NCI-H510A (cell line): ENCODE results near the gene SCFD2.
"Not testable (repeated sequence)": the region's sequence is repeated elsewhere in the genome, so short reads cannot be mapped to it uniquely, and the experiment has no call there.

Experiments used
- DNase-seq: peaks from one replicate; lab custom pipeline; 2025; lab: John Stamatoyannopoulos, UW

SCFD2 gene

GRCh38 chr4:53237811-53238210, 128.1 kb downstream of the SCFD2 start:
- not testable (repeated sequence) for DNase-seq

GRCh38 chr4:53236624-53237023, 129.2 kb downstream of the SCFD2 start:
- DNase-seq = not testable (repeated sequence)

- DNase-seq = no peak
Measured at GRCh38 chr4:53235547-53235946, 130.3 kb downstream of the SCFD2 start.

GRCh38 chr4:53234669-53235068, 131.2 kb downstream of the SCFD2 start:
- no peak for DNase-seq

- DNase-seq = no peak
Measured at GRCh38 chr4:53234111-53234510, 131.8 kb downstream of the SCFD2 start.

- DNase-seq = no peak
Measured at GRCh38 chr4:53233114-53233795, 132.6 kb downstream of the SCFD2 start.

- DNase-seq = no peak
Measured at GRCh38 chr4:53232371-53232770, 133.5 kb downstream of the SCFD2 start.

GRCh38 chr4:53228036-53228435, 137.8 kb downstream of the SCFD2 start:
- no peak for DNase-seq

GRCh38 chr4:53227451-53227850, 138.4 kb downstream of the SCFD2 start:
- no peak for DNase-seq

GRCh38 chr4:53221832-53222480, 143.9 kb downstream of the SCFD2 start:
- no peak for DNase-seq

GRCh38 chr4:53219148-53219547, 146.7 kb downstream of the SCFD2 start:
- not testable (repeated sequence) for DNase-seq

- DNase-seq = no peak
Measured at GRCh38 chr4:53208753-53209152, 157.1 kb downstream of the SCFD2 start.

- no peak for DNase-seq
Measured at GRCh38 chr4:53205970-53206369, 159.9 kb downstream of the SCFD2 start.

GRCh38 chr4:53199356-53199755, 166.5 kb downstream of the SCFD2 start:
- no peak for DNase-seq

GRCh38 chr4:53197772-53198142, 168.1 kb downstream of the SCFD2 start:
- DNase-seq = no peak

- peak; percentile 10 for DNase-seq
Measured at GRCh38 chr4:53196882-53197771, 168.7 kb downstream of the SCFD2 start.

- no peak for DNase-seq
Measured at GRCh38 chr4:53195815-53196661, 169.8 kb downstream of the SCFD2 start.

- no peak for DNase-seq
Measured at GRCh38 chr4:53194727-53195126, 171.1 kb downstream of the SCFD2 start.

GRCh38 chr4:53193111-53193510, 172.8 kb downstream of the SCFD2 start:
- no peak for DNase-seq

GRCh38 chr4:53192496-53192895, 173.4 kb downstream of the SCFD2 start:
- no peak for DNase-seq

- no peak for DNase-seq
Measured at GRCh38 chr4:53191997-53192396, 173.9 kb downstream of the SCFD2 start.

GRCh38 chr4:53189011-53189410, 176.8 kb downstream of the SCFD2 start:
- no peak for DNase-seq
